Lung (tissue), 12 donors: ENCODE measurements around the gene AFDN. TPM values are rescaled to one million over a fixed set of nuclear protein-coding genes. Genes with fewer than 3 reads are reported as not detected.
A peak's percentile ranks its signal among the peaks of the same experiment; 100 is the strongest.

Source experiments
- ATAC-seq: fragments of 200-7000 bp; cut with Tn5 transposase; one replicate; pipeline ENCODE4 v1.9.1; 2020; ENCODE audit warnings: moderate number of reproducible peaks; ENCODE audit not compliant: insufficient read depth, low FRiP score
- DNase-seq, 3 donors: peaks; one replicate each; pipeline ENCODE4 v3.0.0-alpha.2; 2013 to 2017
- H3K27ac ChIP-seq, 2 donors: one replicate each; pipeline ENCODE4 v1.5.1; 2013; ENCODE audit warnings: mild to moderate bottlenecking in 2 of 2, moderate library complexity in 2 of 2, control low read depth in 1 of 2, inconsistent platforms in 1 of 2, low read depth in 1 of 2, low read length in 1 of 2
- H3K27me3 ChIP-seq, 3 donors: one replicate each; pipeline ENCODE4 v1.5.1; 2013; ENCODE audit warnings: low read length in 2 of 3; ENCODE audit not compliant: control insufficient read depth in 3 of 3, insufficient read depth in 3 of 3
- H3K36me3 ChIP-seq, 4 donors: one replicate each; pipeline ENCODE4 v1.5.1; 2013; ENCODE audit warnings: low read length in 4 of 4, mild to moderate bottlenecking in 1 of 4, moderate library complexity in 1 of 4; ENCODE audit not compliant: control insufficient read depth in 4 of 4, insufficient read depth in 4 of 4
- H3K4me1 ChIP-seq, 5 donors: one replicate each; pipeline ENCODE4 v1.5.1; 2013; ENCODE audit warnings: low read length in 5 of 5, mild to moderate bottlenecking in 2 of 5, moderate library complexity in 1 of 5; ENCODE audit not compliant: control insufficient read depth in 5 of 5, insufficient read depth in 5 of 5
- H3K4me3 ChIP-seq: one replicate; pipeline ENCODE4 v1.5.1; 2013; ENCODE audit warnings: mild to moderate bottlenecking, control low read depth, moderate library complexity
- H3K9ac ChIP-seq, 2 donors: one replicate each; pipeline ENCODE4 v1.5.1; 2013; ENCODE audit warnings: low read length in 2 of 2, control low read depth in 1 of 2; ENCODE audit not compliant: insufficient read depth in 1 of 2
- H3K9me3 ChIP-seq, 4 donors: one replicate each; pipeline ENCODE4 v1.5.1; 2013; ENCODE audit warnings: low read length in 3 of 4, mild to moderate bottlenecking in 1 of 4, moderate library complexity in 1 of 4; ENCODE audit not compliant: control insufficient read depth in 4 of 4, insufficient read depth in 3 of 4
- CTCF ChIP-seq: IDR thresholded peaks from 2 replicates; pipeline ENCODE4 v1.5.1; 2012; ENCODE audit warnings: mild to moderate bottlenecking; ENCODE audit errors: control extremely low read depth, extremely low read depth
- WGBS, 2 donors: extraction: QIAGEN DNeasy Blood & Tissue Kit; methylation state at CpG; one replicate each; pipeline ENCODE4 v1.1.7; 2013; 5-methylcytosine and 5-hydroxymethylcytosine counted together
- polyA plus RNA-seq, 2 donors: library from polyadenylated mRNA; stranded (reverse); fragments of 200-250 nt; gene quantifications; one replicate each; pipeline ENCODE4 v1.2.1, GENCODE V29; 2013
- total RNA-seq, 2 donors: library from RNA; depleted of rRNA in 1 of 2; stranded (reverse); fragments of >200 nt in 1 of 2; gene quantifications; one replicate each; pipeline ENCODE4 v1.2.1, GENCODE V29; 2014 to 2021
- donor health status: control.
- donor health status: control.
- donor health status: Bipolar disorder and iron deficiency.
- donor health status: healthy.
- donor health status: DM: yes; HTN: yes; CAD: no.

Gene AFDN
- total and polyA plus RNA-seq, 4 donors, result 47.6 to 407 (median 117) TPM

GRCh38 chr6:167798453-167798852 is 28.3 kb upstream of the AFDN start:
- Histone ChIP-seq H3K9ac (no peak overlapping the region), H3K27ac (no peak overlapping the region), H3K9me3 (no peaks in the 10 kb centered on the region), H3K27me3 (peaks cover 0 to 26% (median 10%) of the 10 kb centered on the region in 3 donors), H3K36me3 (no peaks in the 10 kb centered on the region), H3K4me3 (no peak overlapping the region), H3K4me1 (peaks cover 0 to 7% (median 4%) of the 10 kb centered on the region in 5 donors)
- TF ChIP-seq CTCF, result no peak
- WGBS, 2 donors, result 89 to 92% methylated on average over 12 of the region's 12 CpGs
- DNase-seq (no peak), ATAC-seq (no peak)

GRCh38 chr6:167799033-167799821 is 27.5 kb upstream of the AFDN start:
- Histone ChIP-seq H3K9ac (no peak overlapping the region), H3K36me3 (no peaks in the 10 kb centered on the region), H3K9me3 (no peaks in the 10 kb centered on the region), H3K4me3 (no peak overlapping the region), H3K27me3 (peaks cover 0 to 26% (median 10%) of the 10 kb centered on the region in 3 donors), H3K27ac (no peak overlapping the region), H3K4me1 (peaks cover 0 to 7% (median 4%) of the 10 kb centered on the region in 5 donors)
- ATAC-seq (no peak), DNase-seq (peak; percentile 56 to 78 (median 74))
- TF ChIP-seq CTCF, result no peak
- 76 to 77% methylated on average over 23 of the region's 23 CpGs for WGBS, 2 donors

- DNase-seq, result no peak
- ATAC-seq, result no peak
- no peak overlapping the region for H3K27ac ChIP-seq
- TF ChIP-seq CTCF, result no peak
- peaks cover 0 to 7% (median 4%) of the 10 kb centered on the region in 5 donors for H3K4me1 ChIP-seq
- no peak overlapping the region for H3K4me3 ChIP-seq
- H3K9me3 ChIP-seq, result no peaks in the 10 kb centered on the region
- no peak overlapping the region for H3K9ac ChIP-seq
- peaks cover 0 to 14% (median 8%) of the 10 kb centered on the region in 3 donors for H3K27me3 ChIP-seq
- 93 to 94% methylated on average over 6 of the region's 6 CpGs for WGBS, 2 donors
- no peaks in the 10 kb centered on the region for H3K36me3 ChIP-seq
Measured at GRCh38 chr6:167800549-167800948, 26.2 kb upstream of the AFDN start.
